Measurements from ENCODE around the gene TNS3.

GRCh38 chr7:47534322-47535034 lies 47.4 kb downstream of the TNS3 start:
- TF ChIP-seq CTCF (IDR thresholded peaks at IDR 0.05; ENCODE audit: insufficient read depth, low read depth, low read length) (peak; percentile 28), EZH2 (IDR thresholded peaks at IDR 0.05; ENCODE audit: insufficient read depth, low read length) (no peak)
